ENCODE measurements around the gene SETMAR.

SETMAR gene

GRCh38 chr3:4355401-4356219 lies 52.4 kb downstream of the SETMAR start:
- no peak for DNase-seq

DNA sequence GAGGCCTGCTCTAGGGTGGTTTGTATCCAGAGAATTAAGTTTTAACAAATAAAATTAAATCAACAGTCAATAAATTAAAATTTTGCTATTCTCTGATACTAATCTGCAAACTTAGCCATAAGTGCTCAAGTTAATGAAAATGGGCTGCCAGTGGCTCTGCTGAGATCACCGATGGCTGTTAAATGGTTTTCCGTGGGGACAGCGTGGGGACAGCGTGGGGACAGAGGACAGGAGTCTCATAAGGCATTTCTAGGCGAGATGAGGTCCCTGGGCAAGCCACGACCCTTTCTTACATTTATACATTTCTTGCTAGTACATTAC lies 53.0 kb downstream of the SETMAR start:
- no peak for DNase-seq

DNA sequence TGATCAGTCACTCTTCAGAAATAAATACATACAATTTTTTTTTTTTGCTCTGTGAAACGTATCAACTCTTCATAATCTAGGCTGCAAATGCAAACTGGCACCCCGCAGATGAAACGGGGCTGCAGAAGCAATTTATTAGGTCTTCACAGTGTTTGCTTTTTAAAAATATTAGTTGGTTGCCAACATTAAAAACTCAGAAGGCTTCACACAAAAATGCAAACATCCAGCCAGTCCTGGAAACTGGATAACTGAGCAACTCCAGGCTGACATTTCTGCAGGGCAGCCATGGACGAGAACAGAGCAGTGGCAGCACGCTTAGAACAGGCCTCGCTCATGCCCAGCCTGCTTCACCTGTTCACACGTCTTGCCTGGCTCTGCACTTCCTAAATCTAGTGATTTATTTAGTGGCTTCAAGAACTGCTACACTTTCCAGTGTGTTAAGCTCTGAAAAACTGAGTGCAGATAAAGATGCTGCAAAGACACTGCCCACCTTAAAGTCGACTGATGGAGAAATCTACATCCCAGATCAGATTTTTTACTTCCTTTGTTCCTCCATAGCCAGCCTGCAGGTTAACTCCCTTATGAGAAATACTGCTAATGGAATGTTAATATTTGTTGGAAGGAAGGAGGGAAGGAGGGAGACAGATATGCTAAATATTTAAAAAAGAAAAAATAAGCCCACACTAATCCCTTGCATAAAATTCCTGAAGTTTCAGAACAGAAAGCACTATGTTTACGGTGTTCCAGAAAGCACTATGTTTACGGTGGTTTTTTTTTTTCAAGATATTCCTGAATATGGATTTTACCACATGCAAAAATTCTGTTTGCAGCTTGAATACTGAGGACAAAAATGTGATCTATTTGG lies 53.6 kb downstream of the SETMAR start:
- no peak for DNase-seq

- no peak for DNase-seq
Observed at GRCh38 chr3:4358273-4358672, 55.1 kb downstream of the SETMAR start.

GRCh38 chr3:4359805-4360502 lies 56.8 kb downstream of the SETMAR start:
- no peak for DNase-seq

DNA sequence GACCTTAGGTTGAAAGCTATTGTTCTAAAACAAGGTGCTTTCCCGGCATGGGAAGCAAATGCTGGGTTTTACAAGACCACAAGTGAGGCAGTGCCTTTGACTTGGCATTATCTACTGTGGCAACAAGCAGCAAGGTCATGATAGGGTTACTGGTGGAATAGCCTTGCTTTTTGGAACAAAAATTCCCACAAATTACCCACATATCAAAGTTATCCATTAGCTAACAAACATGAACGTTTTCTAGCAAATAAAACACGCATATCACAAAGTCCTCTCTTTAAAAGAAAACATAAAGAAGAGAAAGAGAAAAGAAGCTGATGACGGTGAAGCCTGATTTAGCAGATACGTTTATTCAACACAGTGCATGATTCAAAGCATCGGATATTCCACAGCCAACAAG lies 57.6 kb downstream of the SETMAR start:
- DNase-seq: no peak

DNA sequence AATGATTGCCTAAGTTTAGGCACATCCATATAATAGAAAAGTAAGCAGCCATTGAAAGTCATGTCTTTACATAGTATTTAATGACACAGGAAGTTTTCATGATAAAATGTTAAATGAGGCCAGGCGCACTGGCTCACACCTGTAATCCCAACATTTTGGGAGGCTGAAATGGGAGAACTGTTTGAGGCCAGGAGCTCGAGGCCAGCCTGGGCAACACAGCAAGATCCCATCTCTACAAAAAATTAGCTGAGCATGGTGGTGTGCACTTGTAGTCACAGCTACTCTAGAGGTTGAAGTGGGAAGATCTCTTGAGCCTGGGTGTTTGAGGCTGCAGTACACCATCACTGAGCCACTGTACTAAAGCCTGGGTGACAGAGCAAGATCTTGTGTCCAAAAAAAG lies 59.4 kb downstream of the SETMAR start:
- DNase-seq: no peak

Measured in activated effector memory CD4-positive, alpha-beta T cell treated with Interleukin-2 at 50 U/mL for 16 hours (primary cell).